HCT116 (cell line): ENCODE results near the gene PRR36.

Experiments
- CEBPB ChIP-seq: IDR thresholded peaks from 2 replicates; pipeline ENCODE4 v1.6.1; 2012; ENCODE audit warnings: low read depth
- CTCF ChIP-seq, 3 experiments: fragments of 200-600 bp in 1 of 3; sonication (generic) in 1 of 3; IDR thresholded peaks in 2 of 3; conservative IDR thresholded peaks in 1 of 3; 2 replicates each; pipeline ENCODE4 v1.5.1; 2012 to 2017; ENCODE audit warnings: low read depth in 2 of 3, low read length in 2 of 3, antibody characterized with exemption in 1 of 3, borderline replicate concordance in 1 of 3, control low read depth in 1 of 3, mild to moderate bottlenecking in 1 of 3, mixed read lengths in 1 of 3, mixed run types in 1 of 3, moderate library complexity in 1 of 3; ENCODE audit not compliant: insufficient read depth in 1 of 3
- EGR1 ChIP-seq: IDR thresholded peaks from 2 replicates; pipeline ENCODE4 v1.6.1; 2012; ENCODE audit warnings: low read depth
- MAX ChIP-seq: IDR thresholded peaks from 2 replicates; pipeline ENCODE4 v1.6.1; 2012
- POLR2AphosphoS5 ChIP-seq: IDR thresholded peaks from 2 replicates; pipeline ENCODE4 v1.6.1; 2011; ENCODE audit warnings: mild to moderate bottlenecking, low read depth, low read length, moderate library complexity
- SIN3A ChIP-seq: IDR thresholded peaks from 2 replicates; pipeline ENCODE4 v1.6.1; 2012; ENCODE audit warnings: low read depth
- ZNF274 ChIP-seq: fragments of 200-500 bp; sonication (Bioruptor generic); IDR thresholded peaks from 2 replicates; pipeline ENCODE4 v1.6.1; 2014; ENCODE audit warnings: mild to moderate bottlenecking, low read depth, low read length, inconsistent platforms

GRCh38 chr19:7900401-7900870, 26.2 kb upstream of the PRR36 start:
- TF ChIP-seq ZNF274: no peak
- TF ChIP-seq CEBPB: no peak
- no peak for TF ChIP-seq POLR2AphosphoS5
- no peak for TF ChIP-seq EGR1
- no peak for TF ChIP-seq CTCF (IDR thresholded peaks at IDR 0.05 in 2 of 3, conservative IDR thresholded peaks at IDR 0.05 in 1 of 3; ENCODE audit: borderline replicate concordance in 1 of 3, insufficient read depth in 1 of 3, low read depth in 2 of 3, low read length in 2 of 3)
- no peak for TF ChIP-seq SIN3A
- TF ChIP-seq MAX: no peak
